ACC112 (cell line): Measurements from ENCODE around the gene GSG1L.

Source experiments
- H2AFZ ChIP-seq: fragments of 200-600 bp; sonication (generic); one replicate; pipeline ENCODE4 v1.6.0; 2017; ENCODE audit warnings: antibody characterized with exemption, low read length; ENCODE audit not compliant: unreplicated experiment
- H3K27ac ChIP-seq: fragments of 200-600 bp; sonication (generic); 2 replicates; pipeline ENCODE4 v1.5.1; 2014; ENCODE audit warnings: low read depth, mild to moderate bottlenecking, antibody characterized with exemption, low read length, moderate library complexity
- H3K27me3 ChIP-seq: fragments of 200-600 bp; sonication (generic); 2 replicates; pipeline ENCODE4 v1.6.1; 2014; ENCODE audit warnings: mild to moderate bottlenecking, antibody characterized with exemption, low read length, moderate library complexity, mixed read lengths; ENCODE audit not compliant: insufficient read depth
- H3K36me3 ChIP-seq: fragments of 200-600 bp; sonication (generic); 2 replicates; pipeline ENCODE4 v1.6.1; 2016; ENCODE audit warnings: mild to moderate bottlenecking, antibody characterized with exemption, low read length, moderate library complexity, mixed read lengths; ENCODE audit not compliant: insufficient read depth
- H3K4me1 ChIP-seq: fragments of 200-600 bp; sonication (generic); one replicate; pipeline ENCODE4 v1.6.1; 2016; ENCODE audit warnings: low read length, mixed read lengths; ENCODE audit not compliant: insufficient read depth, unreplicated experiment, control insufficient read depth
- H3K4me3 ChIP-seq: fragments of 200-600 bp; sonication (generic); 2 replicates; pipeline ENCODE4 v1.5.1; 2014; ENCODE audit warnings: mild to moderate bottlenecking, low read depth, low read length
- H3K79me2 ChIP-seq: fragments of 200-600 bp; sonication (generic); one replicate; pipeline ENCODE4 v1.6.0; 2016; ENCODE audit warnings: low read length; ENCODE audit not compliant: control insufficient read depth, unreplicated experiment, insufficient read depth

Gene GSG1L

DNA sequence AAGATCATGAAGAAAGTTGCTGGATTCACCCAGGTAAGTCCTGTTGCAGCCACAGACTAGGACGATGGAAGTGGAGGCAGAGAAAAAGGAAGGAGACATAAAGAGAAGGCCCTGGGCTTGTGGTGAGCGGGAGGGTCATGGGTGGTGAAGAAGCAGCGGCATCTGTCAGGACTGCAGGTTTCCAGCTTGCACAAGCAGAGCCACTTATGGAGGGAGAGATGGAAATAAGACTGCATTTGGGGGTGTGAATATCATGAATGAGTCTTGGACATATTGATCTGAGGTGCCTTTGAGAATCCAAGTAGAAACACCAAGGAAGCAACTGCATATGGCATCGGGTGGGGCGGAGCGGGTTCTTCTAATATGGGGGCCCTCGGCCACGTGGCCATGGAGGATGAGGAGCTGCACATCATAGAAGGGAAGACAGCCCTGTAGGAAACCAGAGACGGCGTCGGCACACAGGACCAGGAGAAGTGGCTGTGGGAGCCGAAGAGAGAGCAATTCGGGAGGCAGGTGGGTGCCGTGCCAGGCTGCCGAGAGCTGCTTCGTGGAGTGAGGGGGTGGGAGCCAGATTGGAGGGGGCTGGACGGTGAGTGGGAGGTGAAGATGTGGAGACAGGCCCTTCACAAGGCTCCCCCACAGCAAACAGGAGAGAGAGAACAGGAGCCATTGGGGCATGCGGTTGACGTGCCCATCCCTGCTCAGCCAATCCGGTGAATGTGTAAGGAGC lies 243.5 kb downstream of the GSG1L start:
- Histone ChIP-seq H3K27me3 (peaks cover 87% of the 10 kb centered on the region), H3K4me3 (no peak overlapping the region), H3K4me1 (no peaks in the 10 kb centered on the region)

DNA sequence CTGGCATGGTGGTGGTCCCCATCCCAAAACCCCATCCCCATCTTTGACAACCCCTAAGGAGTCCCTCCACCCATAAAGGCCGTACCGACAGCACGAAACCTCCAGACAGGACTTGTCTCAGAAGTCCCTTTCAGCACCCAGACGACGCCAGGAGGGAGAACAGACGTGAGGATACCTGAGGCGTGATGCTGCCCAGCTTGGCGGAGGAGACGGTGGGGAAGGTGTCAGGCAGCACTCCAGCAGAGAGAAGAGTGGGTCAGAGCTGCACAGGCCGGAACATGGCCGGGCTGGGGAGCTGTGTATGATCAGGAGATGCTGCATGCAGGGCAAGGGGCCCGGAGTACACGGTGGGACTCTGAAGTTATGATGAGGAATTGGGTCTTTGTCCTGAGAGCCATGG lies 244.2 kb downstream of the GSG1L start:
- no peaks in the 10 kb centered on the region for H3K79me2 ChIP-seq
- no peak overlapping the region for H3K27ac ChIP-seq
- no peaks in the 10 kb centered on the region for H3K36me3 ChIP-seq
- H3K4me3 ChIP-seq = no peak overlapping the region
- no peak overlapping the region for H2AFZ ChIP-seq
- H3K27me3 ChIP-seq = peaks cover 86% of the 10 kb centered on the region
- no peaks in the 10 kb centered on the region for H3K4me1 ChIP-seq

More for the DNA sequence above, 243.5 kb downstream of the GSG1L start:
- Histone ChIP-seq H2AFZ (no peak overlapping the region), H3K27ac (no peak overlapping the region), H3K79me2 (no peaks in the 10 kb centered on the region), H3K36me3 (no peaks in the 10 kb centered on the region)

DNA sequence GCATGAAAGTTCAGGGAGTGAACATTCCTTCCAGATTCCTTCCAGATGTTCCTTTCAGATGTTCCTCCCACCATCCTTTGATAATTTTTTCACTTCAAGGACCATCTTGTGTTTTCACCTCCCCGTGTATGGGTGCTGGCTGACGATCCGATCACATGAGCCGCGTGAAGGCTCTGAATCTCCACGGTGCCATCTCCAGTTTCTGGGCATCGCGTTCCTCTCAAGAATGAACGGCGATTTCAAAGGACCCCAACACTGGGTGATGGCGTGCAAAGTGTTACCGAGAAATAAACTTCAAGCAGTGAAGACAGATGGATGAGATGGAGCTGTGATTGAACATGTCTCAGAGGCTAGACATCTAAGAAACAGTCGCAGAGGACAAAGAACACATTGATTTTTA lies 245.3 kb downstream of the GSG1L start:
- no peak overlapping the region for H3K27ac ChIP-seq
- H3K79me2 ChIP-seq = no peaks in the 10 kb centered on the region
- no peak overlapping the region for H3K4me3 ChIP-seq
- no peaks in the 10 kb centered on the region for H3K4me1 ChIP-seq
- peaks cover 88% of the 10 kb centered on the region for H3K27me3 ChIP-seq
- no peaks in the 10 kb centered on the region for H3K36me3 ChIP-seq
- no peak overlapping the region for H2AFZ ChIP-seq

DNA sequence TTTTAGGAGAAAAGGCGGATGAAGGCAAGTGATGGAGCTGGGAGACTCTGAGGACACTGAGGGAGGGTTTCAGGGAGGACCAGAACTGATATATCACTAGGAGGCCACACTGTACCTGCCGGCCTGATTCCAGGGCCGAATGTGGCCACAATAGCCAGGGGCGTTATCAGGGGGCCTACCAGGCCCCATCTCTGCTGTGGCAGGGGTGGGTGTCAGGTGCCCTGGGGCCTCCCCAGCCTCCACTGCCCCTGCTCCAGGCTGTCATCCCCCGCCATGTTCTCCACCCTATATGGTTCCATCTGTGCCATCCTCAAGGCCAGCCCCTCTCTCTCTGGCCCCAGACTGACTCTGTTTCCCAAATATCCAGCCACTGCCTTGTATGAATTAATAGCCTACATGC lies 246.5 kb downstream of the GSG1L start:
- H3K79me2 ChIP-seq = no peaks in the 10 kb centered on the region
- H3K27me3 ChIP-seq = peaks cover 79% of the 10 kb centered on the region
- no peak overlapping the region for H2AFZ ChIP-seq
- H3K36me3 ChIP-seq = no peaks in the 10 kb centered on the region
- H3K4me3 ChIP-seq = no peak overlapping the region
- H3K4me1 ChIP-seq = no peaks in the 10 kb centered on the region
- H3K27ac ChIP-seq = no peak overlapping the region

DNA sequence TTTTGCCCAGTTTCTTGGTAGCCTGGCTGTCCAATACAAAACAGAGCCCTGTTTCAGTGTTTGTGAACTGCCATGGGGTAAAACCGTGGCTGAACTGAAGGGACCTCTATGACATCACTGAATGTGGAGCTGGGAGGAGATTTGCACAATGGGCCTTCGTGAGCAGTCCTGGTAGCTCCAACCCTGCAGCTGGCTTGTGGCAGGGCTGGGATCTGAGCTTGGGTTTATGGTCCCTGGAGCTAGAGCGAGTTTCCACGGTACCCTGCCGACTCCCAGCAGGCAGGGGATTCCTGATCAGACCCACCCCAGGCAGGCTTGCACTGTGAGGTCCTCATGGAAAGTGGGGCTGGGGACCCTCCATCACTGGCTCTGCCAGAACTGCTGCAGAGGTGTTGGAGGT lies 247.0 kb downstream of the GSG1L start:
- H3K79me2 ChIP-seq = no peaks in the 10 kb centered on the region
- no peak overlapping the region for H3K27ac ChIP-seq
- H3K4me1 ChIP-seq = no peaks in the 10 kb centered on the region
- H2AFZ ChIP-seq = no peak overlapping the region
- no peak overlapping the region for H3K4me3 ChIP-seq
- H3K36me3 ChIP-seq = no peaks in the 10 kb centered on the region
- peaks cover 79% of the 10 kb centered on the region for H3K27me3 ChIP-seq

DNA sequence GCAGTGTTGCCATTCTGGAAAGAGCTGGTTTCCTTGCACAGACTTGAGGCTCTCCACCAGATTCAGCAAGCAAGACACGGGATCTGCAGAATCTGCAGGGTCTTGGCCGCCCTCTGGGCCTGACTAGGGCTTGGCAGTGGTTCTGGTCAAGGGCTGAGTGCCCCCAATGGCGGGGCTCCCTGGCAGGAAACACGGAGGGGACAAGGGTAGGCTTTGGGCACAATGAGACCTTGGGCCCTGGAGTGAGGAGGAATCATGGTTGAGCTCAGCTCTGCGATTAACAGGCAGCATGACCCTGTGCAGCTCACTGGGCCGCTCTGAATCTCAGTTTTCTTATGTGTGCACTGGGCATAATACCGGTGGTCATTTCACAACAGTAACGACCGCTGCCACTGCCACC lies 249.9 kb downstream of the GSG1L start:
- Histone ChIP-seq H3K79me2 (no peaks in the 10 kb centered on the region), H3K36me3 (no peaks in the 10 kb centered on the region), H3K4me1 (no peaks in the 10 kb centered on the region), H3K27ac (no peak overlapping the region), H3K4me3 (no peak overlapping the region), H2AFZ (no peak overlapping the region), H3K27me3 (peaks cover 64% of the 10 kb centered on the region)

DNA sequence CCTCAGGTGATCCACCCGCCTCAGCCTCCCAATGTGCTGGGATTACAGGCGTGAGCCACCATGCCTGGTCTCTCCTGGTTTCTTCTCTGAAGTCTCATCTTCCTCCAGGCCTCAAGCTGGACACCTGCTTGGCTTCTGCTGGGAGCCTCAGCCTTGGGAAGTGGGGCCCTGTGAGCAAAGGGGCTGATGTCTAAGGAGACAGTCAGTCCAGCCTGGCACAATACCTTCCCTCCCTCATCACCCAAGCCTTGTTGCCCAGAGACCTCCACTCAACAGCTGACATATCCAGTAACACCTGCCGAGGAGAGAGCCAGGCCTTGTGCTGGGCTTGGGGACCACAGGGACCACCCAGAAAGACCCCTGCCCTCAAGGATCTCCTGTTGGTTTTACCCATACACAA lies 251.6 kb downstream of the GSG1L start:
- no peaks in the 10 kb centered on the region for H3K36me3 ChIP-seq
- no peak overlapping the region for H3K4me3 ChIP-seq
- no peak overlapping the region for H3K27ac ChIP-seq
- H2AFZ ChIP-seq = no peak overlapping the region
- no peaks in the 10 kb centered on the region for H3K4me1 ChIP-seq
- peaks cover 56% of the 10 kb centered on the region for H3K27me3 ChIP-seq
- H3K79me2 ChIP-seq = no peaks in the 10 kb centered on the region

DNA sequence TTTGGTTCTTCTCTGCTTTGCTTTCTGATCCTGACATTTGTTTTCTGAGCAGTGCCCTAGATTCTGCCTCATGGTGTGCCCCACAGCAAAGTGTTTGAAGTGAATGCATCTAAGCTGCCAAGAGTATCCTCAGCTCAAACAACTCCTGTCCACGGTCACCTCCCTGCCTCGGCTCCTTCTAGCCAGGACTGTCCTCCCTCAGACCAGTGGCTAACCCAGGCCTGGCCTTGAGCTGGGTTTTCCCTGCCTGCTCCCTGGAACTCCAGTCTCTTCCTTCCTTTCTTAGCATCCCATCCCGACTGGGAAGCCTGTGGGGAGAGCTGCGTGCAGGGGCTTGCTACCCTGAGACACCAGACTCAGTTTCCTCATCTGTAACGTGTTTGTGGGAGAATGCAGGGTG lies 256.5 kb downstream of the GSG1L start:
- H3K4me3 ChIP-seq = no peak overlapping the region
- no peak overlapping the region for H2AFZ ChIP-seq
- H3K79me2 ChIP-seq = no peaks in the 10 kb centered on the region
- no peaks in the 10 kb centered on the region for H3K4me1 ChIP-seq
- H3K36me3 ChIP-seq = no peaks in the 10 kb centered on the region
- H3K27ac ChIP-seq = no peak overlapping the region
- peaks cover 57% of the 10 kb centered on the region for H3K27me3 ChIP-seq

DNA sequence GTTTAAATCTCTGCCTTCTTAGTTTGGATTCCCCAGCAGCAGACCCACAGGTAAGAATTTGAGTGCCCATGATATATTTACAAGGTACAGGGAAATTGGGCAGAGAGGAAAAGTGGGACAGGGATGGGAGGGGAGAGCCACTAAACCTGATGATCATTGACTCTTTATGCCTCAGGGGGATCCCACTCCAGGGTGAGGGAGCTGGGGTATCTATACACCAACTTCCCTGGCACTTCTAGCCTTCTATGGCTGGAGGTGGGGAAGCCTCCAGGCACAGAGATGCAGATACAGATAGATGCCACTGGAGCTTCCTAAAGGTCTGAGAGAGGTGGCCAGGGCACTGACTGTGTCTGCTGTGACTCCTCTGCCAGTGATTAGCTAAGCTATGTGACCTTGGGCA lies 257.1 kb downstream of the GSG1L start:
- Histone ChIP-seq H3K4me3 (no peak overlapping the region), H3K79me2 (no peaks in the 10 kb centered on the region), H3K27ac (no peak overlapping the region), H3K4me1 (no peaks in the 10 kb centered on the region), H2AFZ (no peak overlapping the region), H3K36me3 (no peaks in the 10 kb centered on the region), H3K27me3 (peaks cover 63% of the 10 kb centered on the region)

DNA sequence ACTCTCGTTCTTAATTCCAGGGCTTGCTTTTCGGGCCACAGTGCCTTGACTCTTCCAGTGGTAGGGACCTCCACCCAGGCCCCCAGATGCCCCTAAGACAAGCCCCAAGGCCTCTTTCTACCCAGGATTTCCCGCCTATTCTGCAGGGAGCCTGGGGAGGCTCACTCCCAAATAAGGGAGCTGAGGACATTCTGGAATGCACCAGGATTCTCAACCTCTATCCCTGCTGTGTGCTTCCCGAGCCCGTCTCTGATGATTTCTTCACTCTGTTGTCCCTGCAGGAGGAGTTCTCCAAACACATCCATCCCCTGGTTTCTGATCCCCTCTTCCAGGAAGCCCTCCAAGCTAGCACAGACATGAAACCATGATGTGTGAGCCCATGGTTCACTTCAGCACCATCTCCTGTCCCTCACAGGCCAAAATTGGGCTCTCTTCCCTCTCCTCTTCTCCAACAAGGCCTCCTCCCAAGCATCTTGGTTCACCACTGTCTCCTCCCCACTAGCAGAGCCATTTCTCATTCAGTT lies 257.6 kb downstream of the GSG1L start:
- Histone ChIP-seq H3K27ac (no peak overlapping the region), H3K4me3 (no peak overlapping the region), H3K79me2 (no peaks in the 10 kb centered on the region), H3K4me1 (no peaks in the 10 kb centered on the region), H2AFZ (no peak overlapping the region), H3K27me3 (peaks cover 68% of the 10 kb centered on the region), H3K36me3 (no peaks in the 10 kb centered on the region)

DNA sequence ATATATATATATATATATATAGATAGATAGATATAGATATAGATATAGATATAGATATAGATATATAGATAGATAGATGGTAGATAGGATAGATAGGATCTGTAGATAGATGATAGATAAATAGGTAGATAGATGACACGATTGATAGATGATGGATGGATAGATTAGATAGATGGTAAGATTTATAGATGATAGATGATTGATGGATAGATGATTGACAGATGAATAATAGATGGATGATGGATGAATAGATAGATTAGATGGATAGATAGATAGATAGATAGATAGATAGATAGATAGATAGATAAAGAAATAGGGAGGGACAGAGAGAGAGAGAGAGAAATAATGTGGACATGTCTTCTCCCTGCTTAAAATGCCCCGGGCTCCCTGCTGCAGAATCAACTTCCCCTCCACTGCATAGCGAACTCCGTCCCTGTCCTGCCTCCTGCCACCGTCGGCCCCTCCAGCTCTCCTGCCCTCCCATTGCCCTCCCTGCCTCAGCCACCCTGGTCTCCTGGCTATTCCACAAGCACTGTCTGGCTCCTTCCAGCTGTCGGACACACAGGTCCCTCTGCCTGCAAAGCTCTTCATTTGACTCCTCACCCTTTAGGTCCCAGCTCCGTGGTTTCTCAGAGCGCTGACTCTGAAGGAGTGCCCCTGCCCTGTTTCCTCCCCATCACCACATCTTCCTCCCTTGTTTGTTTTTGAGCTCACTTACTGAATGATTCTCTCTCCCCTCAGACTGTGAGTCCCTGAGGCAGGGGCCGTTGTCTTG lies 259.6 kb downstream of the GSG1L start:
- H3K27ac ChIP-seq = no peak overlapping the region
- H2AFZ ChIP-seq = no peak overlapping the region
- no peaks in the 10 kb centered on the region for H3K79me2 ChIP-seq
- no peaks in the 10 kb centered on the region for H3K36me3 ChIP-seq
- no peaks in the 10 kb centered on the region for H3K4me1 ChIP-seq
- no peak overlapping the region for H3K4me3 ChIP-seq
- H3K27me3 ChIP-seq = peaks cover 74% of the 10 kb centered on the region
